Posterior cingulate gyrus (tissue), 11 donors: ENCODE measurements around the gene SRBD1.

Source experiments
- DNase-seq, 10 donors: peaks; one replicate each; pipeline versions ENCODE4 v3.0.0 to v3.0.0-alpha.2; 2020 to 2021; ENCODE audit warnings: mixed read lengths in 3 of 10
- intact Hi-C: fragments of 100-400 bp; cut with DNase I; formaldehyde crosslinking; loops from one replicate; pipeline ENCODE4 v1.15.1; 2023

The SRBD1 gene

GRCh38 chr2:45606796-45607195 is 4.3 kb downstream of the SRBD1 start:
- intact Hi-C loops: no loop called here
- DNase-seq: no peak

- intact Hi-C loops: no loop called here
- DNase-seq: no peak
These were observed 6.0 kb downstream of the SRBD1 start for GRCh38 chr2:45605116-45605515.

- intact Hi-C loops: no loop called here
- no peak for DNase-seq
These were observed 8.4 kb downstream of the SRBD1 start for GRCh38 chr2:45602624-45603023.

DNA sequence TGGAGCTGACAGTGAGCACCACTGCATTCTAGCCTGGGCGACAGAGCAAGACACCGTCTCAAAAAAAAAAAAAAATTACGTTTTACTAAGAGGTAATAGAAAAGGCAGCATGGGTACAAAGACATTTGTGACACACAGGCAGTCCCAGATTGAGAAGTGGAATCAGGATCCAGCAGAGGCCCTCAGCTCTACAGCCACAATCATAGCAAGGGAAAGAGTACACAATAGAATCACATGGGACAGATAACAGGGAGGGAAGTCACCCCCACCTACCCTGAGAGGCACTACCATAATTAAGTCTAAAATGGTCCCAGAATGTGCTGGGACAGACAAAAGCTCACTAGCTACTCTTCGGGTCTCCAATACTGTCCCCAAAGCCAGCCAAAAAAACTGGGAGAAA is 12.5 kb downstream of the SRBD1 start:
- intact Hi-C loops: no loop called here
- no peak for DNase-seq

GRCh38 chr2:45596761-45597160 is 14.3 kb downstream of the SRBD1 start:
- DNase-seq: no peak
- intact Hi-C loops: no loop called here

- peak in 5 of 10 donors; percentile 17 to 72 (median 20) for DNase-seq
- intact Hi-C loops: no loop called here
These were observed 15.2 kb downstream of the SRBD1 start for GRCh38 chr2:45595721-45596435.

DNA sequence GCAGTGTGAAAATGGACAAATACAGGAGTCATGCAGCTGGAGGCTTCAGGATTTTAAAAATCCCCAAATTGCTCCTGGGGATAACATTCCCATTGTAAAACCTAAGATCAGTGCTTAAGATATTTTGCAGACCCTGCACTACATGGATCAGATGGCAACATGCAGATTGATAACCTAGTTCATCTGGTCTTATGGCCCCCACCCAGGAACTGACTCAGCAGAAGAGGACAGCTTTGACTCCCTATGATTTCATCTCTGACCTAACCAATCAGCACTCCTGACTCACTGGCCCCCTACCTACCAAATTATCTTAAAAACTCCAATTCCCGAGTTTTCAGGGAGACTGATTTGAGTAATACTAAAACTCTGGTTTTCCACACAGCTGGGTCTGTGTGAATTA is 20.0 kb downstream of the SRBD1 start:
- DNase-seq: no peak
- intact Hi-C loops: no loop called here

DNA sequence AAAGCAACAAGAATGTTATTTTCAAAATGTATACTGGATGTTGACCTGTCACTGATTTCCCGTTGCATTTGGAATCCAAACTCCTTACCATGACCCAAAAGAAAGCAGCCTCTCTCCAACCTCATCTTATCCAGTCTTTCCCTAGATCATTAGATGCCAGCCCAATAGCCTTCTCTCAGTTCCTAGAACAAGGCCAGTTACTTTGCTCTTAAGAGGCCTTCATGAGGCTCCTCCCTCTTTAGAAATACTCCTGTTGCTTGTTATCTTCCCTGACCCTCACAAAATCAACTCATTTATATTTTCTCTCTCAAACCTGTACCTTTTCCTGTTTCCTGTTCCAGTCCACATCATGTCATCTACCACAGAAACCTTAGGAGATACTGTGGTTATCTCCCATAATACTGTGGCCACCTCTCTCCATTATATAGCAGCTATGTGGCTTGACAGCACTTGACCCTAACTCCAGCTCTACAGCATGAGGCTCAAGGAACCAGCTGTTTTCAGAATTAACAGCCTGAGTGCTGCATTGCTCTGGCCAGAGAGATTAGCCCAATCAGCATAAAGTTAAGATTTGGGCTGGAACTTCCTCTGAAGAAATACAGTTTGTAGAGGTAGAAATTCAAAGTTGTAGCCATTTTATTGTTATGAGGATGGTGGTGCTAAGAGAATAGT is 22.8 kb downstream of the SRBD1 start:
- DNase-seq: no peak
- intact Hi-C loops: no loop called here

DNA sequence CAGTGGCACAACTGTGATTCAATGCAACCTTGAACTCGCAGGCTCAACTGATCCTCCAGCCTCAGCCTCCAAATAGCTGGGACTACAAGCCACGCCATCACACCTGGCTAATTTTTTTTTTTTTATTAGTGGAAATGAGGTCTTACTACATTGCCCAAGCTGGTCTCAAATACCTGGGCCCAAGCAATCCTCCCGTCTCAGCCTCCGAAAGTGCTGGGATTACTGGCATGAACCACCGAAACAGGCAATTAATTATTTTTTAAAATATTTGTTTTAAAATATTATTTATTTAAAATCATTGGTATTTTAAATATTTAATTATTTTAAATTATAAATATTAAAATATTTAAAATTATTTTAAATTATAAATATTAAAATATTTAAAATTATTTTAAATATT is 24.5 kb downstream of the SRBD1 start:
- intact Hi-C loops: no loop called here
- DNase-seq: peak in 1 of 10 donors; percentile 55

DNA sequence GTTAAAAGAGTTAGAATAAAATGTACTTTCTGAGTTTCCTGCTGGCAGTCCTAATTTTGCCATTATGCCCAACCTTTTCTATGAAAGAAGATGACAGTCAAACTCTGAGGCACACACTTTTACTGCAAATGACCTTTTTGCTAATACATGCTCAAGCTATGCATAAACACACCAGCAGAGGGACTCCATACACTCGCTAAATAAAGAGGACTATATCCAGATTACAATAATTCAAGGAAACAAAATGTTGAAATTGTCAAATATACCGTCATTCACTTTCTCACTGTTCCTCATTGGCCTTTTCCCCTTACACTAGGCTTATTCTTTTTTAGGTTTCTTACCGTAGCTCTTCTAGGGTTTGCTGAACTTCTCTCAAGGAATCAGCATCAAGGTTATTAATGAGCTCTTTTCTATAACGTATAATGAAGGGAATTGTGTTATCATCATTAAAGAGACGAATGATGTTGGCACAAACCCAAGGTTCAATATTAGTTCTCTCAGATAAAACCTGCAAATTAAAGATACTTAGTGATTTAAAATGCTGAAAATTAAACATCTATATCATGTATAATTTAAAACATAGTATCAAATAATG is 25.7 kb downstream of the SRBD1 start:
- intact Hi-C loops: no loop called here
- no peak for DNase-seq

GRCh38 chr2:45583977-45584376 is 27.1 kb downstream of the SRBD1 start:
- DNase-seq: no peak
- intact Hi-C loops: no loop called here

GRCh38 chr2:45582522-45582921 is 28.5 kb downstream of the SRBD1 start:
- DNase-seq: no peak
- intact Hi-C loops: no loop called here

- intact Hi-C loops: loop anchor here (5.0 kb wide), 1 partner anchor 596 kb away; no protein-coding TSS in a partner anchor
- no peak for DNase-seq
These were observed 32.8 kb downstream of the SRBD1 start for GRCh38 chr2:45578056-45578843.

DNA sequence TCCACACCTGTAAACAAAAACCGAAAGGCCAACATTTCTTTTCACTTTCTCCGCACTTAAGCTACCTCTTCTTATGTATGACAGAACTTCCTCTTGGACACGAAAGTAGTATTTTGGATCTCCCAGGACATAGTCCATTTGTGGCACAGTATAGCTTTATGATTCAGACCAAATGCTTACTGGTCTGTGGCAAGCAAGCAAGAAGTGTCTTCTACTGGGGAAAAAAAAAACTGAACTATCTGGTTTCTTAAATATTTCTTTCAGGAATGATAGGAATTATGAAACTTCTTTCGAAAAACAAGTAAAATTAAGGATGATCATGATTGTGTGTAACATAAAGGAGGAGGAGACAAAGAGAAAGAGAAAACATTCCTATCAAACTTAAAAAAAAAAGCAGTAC is 33.6 kb downstream of the SRBD1 start:
- intact Hi-C loops: loop anchor here (5.0 kb wide), 1 partner anchor 595 kb away; no protein-coding TSS in a partner anchor
- no peak for DNase-seq

GRCh38 chr2:45575881-45576280 is 35.2 kb downstream of the SRBD1 start:
- intact Hi-C loops: loop anchor here (5.0 kb wide), 1 partner anchor 594 kb away; no protein-coding TSS in a partner anchor
- DNase-seq: no peak

DNA sequence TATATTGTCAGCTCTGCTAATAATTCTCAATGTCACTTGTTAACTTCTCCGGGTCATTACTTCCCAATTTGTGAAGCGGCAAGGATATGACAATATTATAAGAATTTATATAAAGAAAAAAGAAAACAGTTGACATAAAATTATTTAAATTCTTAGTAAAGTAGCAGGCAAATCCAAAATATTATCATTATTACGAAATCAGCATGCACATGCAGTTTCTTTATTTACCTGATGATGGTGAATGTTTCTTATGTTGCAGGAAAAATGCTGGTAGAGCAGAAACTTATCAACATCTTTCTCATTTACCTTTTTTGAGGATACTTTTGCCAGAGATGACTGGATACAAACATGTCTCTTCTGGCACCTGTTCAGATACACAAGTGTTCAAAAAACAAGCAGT is 38.1 kb downstream of the SRBD1 start:
- intact Hi-C loops: no loop called here
- DNase-seq: no peak

GRCh38 chr2:45571940-45572339 is 39.1 kb downstream of the SRBD1 start:
- intact Hi-C loops: no loop called here
- no peak for DNase-seq

- intact Hi-C loops: no loop called here
- DNase-seq: no peak
These were observed 40.3 kb downstream of the SRBD1 start for GRCh38 chr2:45570671-45571334.

GRCh38 chr2:45568935-45569334 is 42.1 kb downstream of the SRBD1 start:
- intact Hi-C loops: no loop called here
- no peak for DNase-seq

DNA sequence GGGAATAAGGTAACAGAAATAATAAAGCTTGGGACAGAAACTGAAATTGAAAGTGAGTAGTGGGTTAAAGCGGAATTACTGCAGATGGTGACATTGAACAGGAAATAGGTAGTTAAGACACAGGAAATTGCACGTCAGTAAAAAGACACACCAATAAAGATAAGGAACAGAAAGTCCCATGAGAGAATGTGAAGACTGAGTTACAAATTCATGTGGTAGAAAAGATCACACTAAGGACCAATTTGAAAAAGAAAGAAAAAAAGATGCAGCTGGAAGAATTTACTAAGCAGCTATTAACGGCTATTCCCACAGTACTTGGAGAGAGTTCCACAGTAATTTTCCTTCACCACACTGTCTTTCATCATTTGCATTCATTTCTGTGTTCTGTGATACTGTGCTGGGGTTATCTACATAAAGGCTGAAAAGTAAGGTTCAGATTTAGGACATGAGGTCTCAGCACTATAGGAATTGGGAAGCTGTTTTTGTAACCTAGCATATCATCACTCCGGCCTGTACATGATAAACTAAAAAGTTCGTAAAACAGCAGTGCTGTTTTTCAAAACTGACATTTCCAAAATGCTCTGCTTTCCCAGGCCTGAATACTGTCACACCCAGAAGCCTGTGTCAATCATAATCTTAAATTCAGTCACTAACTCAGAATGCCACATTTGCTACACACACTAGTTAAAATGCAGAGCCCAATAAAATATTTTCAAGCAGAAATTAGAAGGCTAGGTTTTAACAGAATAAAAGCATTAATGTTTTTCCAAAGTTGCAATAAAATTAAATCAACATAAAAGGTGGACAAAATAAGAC is 42.9 kb downstream of the SRBD1 start:
- no peak for DNase-seq
- intact Hi-C loops: no loop called here
